Measurements from ENCODE around the gene C1QTNF9B.
A peak's percentile ranks its signal among the peaks of the same experiment; 100 is the strongest.
"Not testable (repeated sequence)": the region's sequence is repeated elsewhere in the genome, so short reads cannot be mapped to it uniquely, and the experiment has no call there.

Gene C1QTNF9B

DNA sequence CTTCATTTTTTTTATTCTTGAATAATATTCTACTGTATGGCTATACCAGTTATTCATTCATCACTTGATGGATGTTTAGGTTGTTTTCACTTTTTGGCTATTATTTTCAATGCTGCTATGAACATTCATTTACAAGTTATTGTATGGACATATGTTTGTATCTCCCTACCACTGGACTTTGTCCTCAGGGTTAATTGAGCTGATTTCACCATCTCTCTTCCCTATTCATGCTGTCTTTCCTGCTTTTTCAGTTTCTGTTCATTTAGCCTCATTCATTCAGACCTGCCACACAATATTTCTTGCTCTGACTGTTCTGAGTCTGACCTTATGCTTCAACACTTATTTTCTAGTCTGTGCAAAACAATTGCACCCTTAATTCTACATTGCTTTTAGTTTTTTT lies 12.3 kb upstream of the C1QTNF9B start:
- no peak overlapping the region for H3K4me3 ChIP-seq (ENCODE audit: low read depth, low read length)
- TF ChIP-seq, protein P1, sequence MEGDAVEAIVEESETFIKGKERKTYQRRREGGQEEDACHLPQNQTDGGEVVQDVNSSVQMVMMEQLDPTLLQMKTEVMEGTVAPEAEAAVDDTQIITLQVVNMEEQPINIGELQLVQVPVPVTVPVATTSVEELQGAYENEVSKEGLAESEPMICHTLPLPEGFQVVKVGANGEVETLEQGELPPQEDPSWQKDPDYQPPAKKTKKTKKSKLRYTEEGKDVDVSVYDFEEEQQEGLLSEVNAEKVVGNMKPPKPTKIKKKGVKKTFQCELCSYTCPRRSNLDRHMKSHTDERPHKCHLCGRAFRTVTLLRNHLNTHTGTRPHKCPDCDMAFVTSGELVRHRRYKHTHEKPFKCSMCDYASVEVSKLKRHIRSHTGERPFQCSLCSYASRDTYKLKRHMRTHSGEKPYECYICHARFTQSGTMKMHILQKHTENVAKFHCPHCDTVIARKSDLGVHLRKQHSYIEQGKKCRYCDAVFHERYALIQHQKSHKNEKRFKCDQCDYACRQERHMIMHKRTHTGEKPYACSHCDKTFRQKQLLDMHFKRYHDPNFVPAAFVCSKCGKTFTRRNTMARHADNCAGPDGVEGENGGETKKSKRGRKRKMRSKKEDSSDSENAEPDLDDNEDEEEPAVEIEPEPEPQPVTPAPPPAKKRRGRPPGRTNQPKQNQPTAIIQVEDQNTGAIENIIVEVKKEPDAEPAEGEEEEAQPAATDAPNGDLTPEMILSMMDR (IDR thresholded peaks at IDR 0.05; ENCODE audit: borderline replicate concordance, insufficient read depth, low read depth, low read length): no peak

DNA sequence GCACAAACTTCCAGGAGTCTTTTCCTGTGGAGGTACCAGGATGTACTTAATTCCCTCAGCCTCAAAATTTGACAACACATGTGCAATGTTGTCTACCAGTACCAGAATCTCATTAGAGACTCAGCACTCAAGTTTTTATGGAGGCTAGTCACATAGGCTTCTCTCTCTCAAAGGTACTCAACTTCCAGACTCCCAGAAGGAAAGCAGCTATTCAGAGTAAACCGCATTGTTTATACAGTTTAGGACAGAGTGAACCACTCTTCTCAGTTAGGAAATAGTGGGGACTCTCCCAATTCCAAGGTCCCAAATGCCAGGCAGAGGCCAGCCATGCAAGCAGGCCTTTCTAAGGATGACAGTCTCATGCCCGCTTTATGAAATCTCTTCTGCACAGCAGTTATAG lies 8.5 kb upstream of the C1QTNF9B start:
- TF ChIP-seq, protein P1 (IDR thresholded peaks at IDR 0.05; ENCODE audit: borderline replicate concordance, insufficient read depth, low read depth, low read length): no peak

DNA sequence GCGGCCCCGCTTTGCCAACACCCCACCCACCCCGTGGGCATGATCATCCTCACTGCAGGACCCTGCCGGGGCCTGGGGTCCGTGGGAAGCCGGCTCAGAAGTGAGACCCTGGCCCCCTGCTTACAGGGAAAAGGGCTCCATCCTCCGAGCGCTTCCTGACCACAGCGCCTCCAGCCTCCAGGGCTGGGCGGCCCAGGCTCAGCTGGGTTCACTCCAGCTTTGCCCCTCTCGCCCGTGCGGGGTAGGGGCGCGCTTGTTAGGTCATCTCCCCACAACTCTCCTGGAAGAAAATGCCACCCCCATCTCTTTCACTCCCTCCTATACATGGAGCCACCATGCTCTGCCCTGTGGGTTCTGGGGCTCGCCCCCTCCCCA lies 6.6 kb upstream of the C1QTNF9B start:
- TF ChIP-seq, protein P1 (IDR thresholded peaks at IDR 0.05; ENCODE audit: borderline replicate concordance, insufficient read depth, low read depth, low read length): no peak
- H3K4me3 ChIP-seq (ENCODE audit: low read depth, low read length): no peak overlapping the region

More for the DNA sequence above, 8.5 kb upstream of the C1QTNF9B start:
- H3K4me3 ChIP-seq (ENCODE audit: low read depth, low read length): no peak overlapping the region

DNA sequence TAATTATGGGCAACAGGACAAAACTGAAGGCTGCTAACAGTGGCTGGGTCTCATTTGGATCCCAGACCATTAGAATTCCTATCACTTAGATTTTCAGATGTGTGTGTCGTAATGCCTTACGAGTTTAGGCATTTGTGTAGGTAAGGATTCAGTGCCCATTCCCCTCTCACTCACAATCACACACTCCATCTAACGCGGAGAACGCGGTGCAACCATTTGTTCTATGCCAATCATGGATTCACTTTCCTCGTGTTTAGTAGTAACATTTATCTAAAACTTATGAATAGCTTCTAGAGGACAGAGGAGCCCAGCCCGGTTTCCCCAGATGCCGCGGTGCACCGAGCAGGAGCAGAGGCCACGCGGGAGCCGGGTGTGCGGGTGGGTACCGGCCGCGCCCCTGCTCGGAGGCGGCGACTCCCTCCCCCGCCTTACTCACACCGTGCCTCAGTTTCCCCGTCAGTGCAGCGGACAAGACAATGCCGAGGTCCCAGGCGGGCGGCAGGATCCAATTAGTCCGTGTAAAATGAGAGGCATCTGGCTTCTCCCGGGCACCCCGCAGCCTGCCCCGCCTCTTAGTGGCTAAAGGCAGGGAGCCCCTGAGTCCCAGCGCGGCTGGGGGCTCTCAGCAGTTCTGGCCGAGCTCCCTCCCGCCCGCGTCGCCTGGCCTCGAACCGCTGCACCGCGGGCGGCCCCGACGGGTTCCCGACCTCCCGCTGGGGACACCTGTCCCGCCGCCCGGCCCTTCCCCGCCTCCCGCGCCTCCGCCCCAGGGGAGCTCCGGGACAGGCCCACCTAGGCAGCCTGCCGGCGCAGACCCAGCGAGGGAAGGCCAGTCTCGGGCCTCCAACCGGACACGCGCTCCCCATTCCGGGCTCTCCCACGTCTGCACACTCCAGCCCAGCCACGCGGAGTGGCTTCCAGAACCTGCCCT lies 5.9 kb upstream of the C1QTNF9B start:
- no peak overlapping the region for H3K4me3 ChIP-seq (ENCODE audit: low read depth, low read length)

GRCh38 chr13:23901365-23901764 lies 4.1 kb upstream of the C1QTNF9B start:
- H3K4me3 ChIP-seq (ENCODE audit: low read depth, low read length): no peak overlapping the region
- TF ChIP-seq, protein P1 (IDR thresholded peaks at IDR 0.05; ENCODE audit: borderline replicate concordance, insufficient read depth, low read depth, low read length): no peak

More for the DNA sequence above, 5.9 kb upstream of the C1QTNF9B start:
- TF ChIP-seq, protein P1 (IDR thresholded peaks at IDR 0.05; ENCODE audit: borderline replicate concordance, insufficient read depth, low read depth, low read length): no peak

GRCh38 chr13:23899555-23899954 lies 2.3 kb upstream of the C1QTNF9B start:
- TF ChIP-seq, protein P1 (IDR thresholded peaks at IDR 0.05; ENCODE audit: borderline replicate concordance, insufficient read depth, low read depth, low read length): peak; percentile 35; the same call in 1 of the 2 replicates
- no peak overlapping the region for H3K4me3 ChIP-seq (ENCODE audit: low read depth, low read length)

DNA sequence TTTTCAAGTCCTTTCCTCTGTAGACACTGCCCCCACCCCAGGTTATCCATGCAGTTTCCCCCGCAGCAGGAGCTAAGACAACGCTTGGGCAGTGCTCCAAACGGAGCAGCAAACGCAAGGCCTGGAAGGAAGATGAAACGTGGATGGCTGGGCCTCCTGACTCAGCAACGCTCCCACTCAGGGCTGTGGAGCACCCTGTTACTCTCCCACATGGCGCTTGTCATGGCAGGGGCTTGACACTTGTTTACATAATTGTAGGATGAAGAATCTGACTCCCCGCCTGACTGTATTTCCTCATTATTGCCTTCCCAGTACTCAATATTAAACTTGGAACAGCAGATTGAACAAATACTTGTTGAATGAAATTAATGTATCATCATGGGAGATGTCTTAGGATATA lies 799 bp upstream of the C1QTNF9B start:
- H3K4me3 ChIP-seq (ENCODE audit: low read depth, low read length): no peak overlapping the region
- TF ChIP-seq, protein P1 (IDR thresholded peaks at IDR 0.05; ENCODE audit: borderline replicate concordance, insufficient read depth, low read depth, low read length): no peak

DNA sequence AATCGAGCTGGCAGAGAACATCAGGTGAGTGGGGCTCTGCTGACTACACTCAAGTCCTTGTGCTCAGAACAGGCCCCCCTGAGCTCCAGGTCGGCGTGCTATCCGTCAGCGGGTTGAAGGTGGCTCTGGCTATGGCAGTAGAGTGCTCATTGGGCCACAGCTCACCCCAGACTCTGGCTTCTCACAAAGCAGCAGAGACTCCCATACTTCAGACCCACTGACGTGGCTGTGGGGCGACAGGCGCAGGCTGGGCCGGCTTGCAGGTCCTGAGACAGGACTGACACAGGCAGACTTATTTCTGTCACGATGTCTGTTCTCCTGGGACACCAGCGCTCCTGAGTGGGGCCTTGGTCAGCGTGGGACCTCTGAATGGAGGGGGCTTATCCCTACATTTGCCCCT lies 2.6 kb downstream of the C1QTNF9B start:
- not testable (repeated sequence) for H3K4me3 ChIP-seq (ENCODE audit: low read depth, low read length)

- H3K4me3 ChIP-seq (ENCODE audit: low read depth, low read length): not testable (repeated sequence)
Observed at GRCh38 chr13:23893791-23894190, 3.5 kb downstream of the C1QTNF9B start.

Measured in GM12875 (cell line).